AG09319 (cell line): ENCODE measurements around the gene SYNJ2.

Experiments
- DNase-seq: peaks from one replicate; pipeline ENCODE4 v3.0.0-alpha.2; 2010; ENCODE audit warnings: low read depth; ENCODE audit errors: extremely low read depth
- CTCF ChIP-seq: IDR thresholded peaks from 2 replicates; pipeline ENCODE4 v1.5.1; 2011; ENCODE audit warnings: low read depth, mild to moderate bottlenecking, inconsistent platforms, low read length, moderate library complexity

Gene SYNJ2

GRCh38 chr6:157959451-157960227, 22.0 kb upstream of the SYNJ2 start:
- no peak for TF ChIP-seq CTCF

GRCh38 chr6:157961153-157961831, 20.4 kb upstream of the SYNJ2 start:
- DNase-seq: no peak
- no peak for TF ChIP-seq CTCF

More at GRCh38 chr6:157959451-157960227, 22.0 kb upstream of the SYNJ2 start:
- DNase-seq: no peak

- DNase-seq: no peak
- no peak for TF ChIP-seq CTCF
These were observed 19.7 kb upstream of the SYNJ2 start for GRCh38 chr6:157961832-157962575.

GRCh38 chr6:157962601-157963302, 18.9 kb upstream of the SYNJ2 start:
- DNase-seq: no peak
- no peak for TF ChIP-seq CTCF

- TF ChIP-seq CTCF: no peak
- no peak for DNase-seq
These were observed 17.6 kb upstream of the SYNJ2 start for GRCh38 chr6:157964100-157964499.

GRCh38 chr6:157965387-157965786, 16.3 kb upstream of the SYNJ2 start:
- no peak for TF ChIP-seq CTCF
- no peak for DNase-seq

- DNase-seq: no peak
- TF ChIP-seq CTCF: no peak
These were observed 15.1 kb upstream of the SYNJ2 start for GRCh38 chr6:157966589-157966977.
